IMR-90 (cell line): Measurements from ENCODE around the gene DENND1B. TPM values are rescaled to one million over a fixed set of nuclear protein-coding genes. Genes with fewer than 3 reads are reported as not detected.

Source experiments
- ATAC-seq: fragments of 200-7000 bp; cut with Tn5 transposase; 2 replicates; pipeline ENCODE4 v1.9.1; 2020; ENCODE audit warnings: low read depth, mild to moderate bottlenecking, moderate library complexity
- BruUV-seq: library from RNA; stranded (reverse); fragments of 400-500 nt; replicated peaks from 2 replicates; lab custom pipeline; 2021; lab: Mats Ljungman, UMichigan
- CTCF ChIA-PET: fragments of 300-600 bp; formaldehyde crosslinking; extraction: SDS; loops from one replicate; lab custom pipeline; 2021; ENCODE audit warnings: antibody characterized with exemption; lab: Yijun Ruan, JAX
- POLR2A ChIA-PET: fragments of 300-600 bp; sonication (Branson Sonifier 250); formaldehyde crosslinking; loops from one replicate; lab custom pipeline; 2022; ENCODE audit warnings: antibody characterized with exemption; ENCODE audit not compliant: unreplicated experiment; lab: Charles Lee
- DNase-seq: peaks from one replicate; pipeline ENCODE4 v3.0.0; 2013
- H2AFZ ChIP-seq: replicated peaks from 2 replicates; pipeline ENCODE3; 2013; ENCODE audit warnings: low read length, mild to moderate bottlenecking; ENCODE audit not compliant: poor library complexity
- H2AK5ac ChIP-seq: 2 replicates; pipeline ENCODE4 v1.6.1; 2013; ENCODE audit warnings: low read depth, low read length, inconsistent platforms
- H2AK9ac ChIP-seq: replicated peaks from 2 replicates; pipeline ENCODE3; 2013; ENCODE audit warnings: mild to moderate bottlenecking, low read depth, low read length, moderate library complexity; ENCODE audit not compliant: poor library complexity
- H2BK120ac ChIP-seq: 2 replicates; pipeline ENCODE4 v1.6.1; 2013; ENCODE audit warnings: low read depth, low read length, inconsistent platforms
- H2BK15ac ChIP-seq: 3 replicates; pipeline ENCODE4 v1.6.1; 2013; ENCODE audit warnings: low read depth, low read length, inconsistent platforms
- H2BK20ac ChIP-seq: 2 replicates; pipeline ENCODE4 v1.6.1; 2013; ENCODE audit warnings: low read depth, mild to moderate bottlenecking, inconsistent platforms, low read length, moderate library complexity
- H2BK5ac ChIP-seq: 2 replicates; pipeline ENCODE4 v1.6.1; 2013; ENCODE audit warnings: mild to moderate bottlenecking, low read depth, low read length, inconsistent platforms; ENCODE audit not compliant: poor library complexity, severe bottlenecking
- H3K14ac ChIP-seq: replicated peaks from 2 replicates; pipeline ENCODE4 v1.6.1; 2013; ENCODE audit warnings: low read depth, low read length, inconsistent platforms
- H3K18ac ChIP-seq: 2 replicates; pipeline ENCODE4 v1.6.1; 2013; ENCODE audit warnings: low read depth, low read length, control low read depth
- H3K23ac ChIP-seq: 2 replicates; pipeline ENCODE4 v1.6.1; 2013; ENCODE audit warnings: low read depth, low read length, inconsistent platforms
- H3K27ac ChIP-seq: 2 replicates; pipeline ENCODE4 v1.5.1; 2013; ENCODE audit warnings: mild to moderate bottlenecking, control low read depth, low read length; ENCODE audit not compliant: insufficient read depth
- H3K27me3 ChIP-seq: 2 replicates; pipeline ENCODE4 v1.6.1; 2013; ENCODE audit warnings: low read length; ENCODE audit not compliant: control insufficient read depth, insufficient read depth
- H3K36me3 ChIP-seq: 2 replicates; pipeline ENCODE4 v1.6.1; 2013; ENCODE audit warnings: low read length, mixed read lengths; ENCODE audit not compliant: control insufficient read depth, insufficient read depth
- H3K4ac ChIP-seq: 2 replicates; pipeline ENCODE4 v1.6.1; 2013; ENCODE audit warnings: low read depth, low read length, inconsistent platforms
- H3K4me1 ChIP-seq: 2 replicates; pipeline ENCODE4 v1.6.1; 2013; ENCODE audit warnings: low read length, mixed read lengths; ENCODE audit not compliant: control insufficient read depth, insufficient read depth
- H3K4me2 ChIP-seq: 2 replicates; pipeline ENCODE4 v1.6.1; 2013; ENCODE audit warnings: low read depth, mild to moderate bottlenecking, control low read depth, low read length, moderate library complexity
- H3K4me3 ChIP-seq: 2 replicates; pipeline ENCODE4 v1.5.1; 2013; ENCODE audit warnings: low read depth, mild to moderate bottlenecking, control low read depth, low read length, moderate library complexity; ENCODE audit not compliant: insufficient read depth
- H3K56ac ChIP-seq: 2 replicates; pipeline ENCODE4 v1.6.1; 2013; ENCODE audit warnings: low read length, inconsistent platforms; ENCODE audit not compliant: insufficient read depth; ENCODE audit errors: extremely low read depth
- H3K79me1 ChIP-seq, 2 experiments: 2 replicates each; pipeline ENCODE4 v1.6.1; 2013; ENCODE audit warnings: low read length in 2 of 2, inconsistent platforms in 1 of 2, low read depth in 1 of 2
- H3K9ac ChIP-seq: 2 replicates; pipeline ENCODE4 v1.6.1; 2013; ENCODE audit warnings: low read depth, low read length, control low read depth
- H3K9me1 ChIP-seq: 2 replicates; pipeline ENCODE4 v1.6.1; 2013; ENCODE audit warnings: low read length, inconsistent platforms; ENCODE audit not compliant: insufficient read depth
- H3K9me3 ChIP-seq: 2 replicates; pipeline ENCODE4 v1.6.1; 2013; ENCODE audit warnings: low read length; ENCODE audit not compliant: control insufficient read depth, insufficient read depth
- H4K20me1 ChIP-seq: 2 replicates; pipeline ENCODE4 v1.6.1; 2013; ENCODE audit warnings: low read length, inconsistent platforms; ENCODE audit not compliant: insufficient read depth
- H4K5ac ChIP-seq: 2 replicates; pipeline ENCODE4 v1.6.1; 2013; ENCODE audit warnings: mild to moderate bottlenecking, low read depth, low read length, control low read depth
- H4K8ac ChIP-seq, 2 experiments: 2 replicates each; pipeline ENCODE4 v1.6.1; 2013; ENCODE audit warnings: low read depth in 2 of 2, low read length in 2 of 2, control low read depth in 1 of 2, inconsistent platforms in 1 of 2
- H4K91ac ChIP-seq: 2 replicates; pipeline ENCODE4 v1.6.1; 2013; ENCODE audit warnings: low read depth, low read length, inconsistent platforms; ENCODE audit not compliant: insufficient read depth
- BHLHE40 ChIP-seq: fragments of 150-350 bp; IDR thresholded peaks from 2 replicates; pipeline ENCODE4 v1.6.1; 2016; ENCODE audit warnings: mild to moderate bottlenecking, low read depth, low read length
- CEBPB ChIP-seq: IDR thresholded peaks from 2 replicates; pipeline ENCODE4 v1.6.1; 2012; ENCODE audit warnings: low read depth, low read length, improper control_type of control experiment
- CHD1 ChIP-seq: IDR thresholded peaks from 2 replicates; pipeline ENCODE4 v1.6.1; 2012; ENCODE audit warnings: low read depth, low read length, improper control_type of control experiment
- POLR2A ChIP-seq: IDR thresholded peaks from 2 replicates; pipeline ENCODE4 v1.6.1; 2012; ENCODE audit warnings: mild to moderate bottlenecking, low read depth, low read length
- RAD21 ChIP-seq: IDR thresholded peaks from 2 replicates; pipeline ENCODE4 v1.6.1; 2012; ENCODE audit warnings: low read length, improper control_type of control experiment
- RFX5 ChIP-seq: IDR thresholded peaks from 2 replicates; pipeline ENCODE4 v1.8.0; 2012; ENCODE audit warnings: low read depth, mild to moderate bottlenecking, low read length, moderate library complexity
- SMC3 ChIP-seq: fragments of 150-350 bp; IDR thresholded peaks from 2 replicates; pipeline ENCODE4 v1.6.1; 2016; ENCODE audit warnings: low read depth, mild to moderate bottlenecking, antibody characterized with exemption, low read length, moderate library complexity
- WGBS, 2 experiments: methylation state at CpG; one replicate each; pipeline versions ENCODE4 v1.1.5 to v1.1.7; 2013; ENCODE audit warnings: missing lambda C conversion rate in 2 of 2; ENCODE audit not compliant: insufficient read length in 1 of 2; ENCODE audit errors: extremely low coverage in 2 of 2; 5-methylcytosine and 5-hydroxymethylcytosine counted together
- dilution Hi-C: fragments of 300-500 bp; cut with HindIII; formaldehyde crosslinking; loops from one replicate; pipeline ENCODE4 v1.14.3; 2018; ENCODE audit warnings: low sequenced_read_pairs; ENCODE audit not compliant: unreplicated experiment
- in situ Hi-C: fragments of 300-500 bp; cut with MboI; formaldehyde crosslinking; loops from 3 replicates; pipeline ENCODE4 v1.14.3; 2019; ENCODE audit warnings: low sequenced_read_pairs, inconsistent platforms, mixed read lengths
- intact Hi-C: fragments of 100-400 bp; cut with micrococcal nuclease; formaldehyde crosslinking; loops from 2 replicates; pipeline ENCODE4 v1.10.0; 2022
- polyA plus RNA-seq, 3 experiments: library from polyadenylated mRNA; depleted of rRNA; stranded (reverse); fragments of >200 nt; gene quantifications; 2 replicates each; pipeline ENCODE4 v1.2.3, GENCODE V29; 2012; ENCODE audit warnings: low replicate concordance in 1 of 3
- total RNA-seq: library from RNA; depleted of rRNA; stranded (reverse); fragments of >200 nt; gene quantifications from 2 replicates; pipeline ENCODE4 v1.2.3, GENCODE V29; 2012

The DENND1B gene
- total and polyA plus RNA-seq, 2 of the 4 experiments (the other 2 are of a cell fraction) = 4.0 to 24.2 TPM

DNA sequence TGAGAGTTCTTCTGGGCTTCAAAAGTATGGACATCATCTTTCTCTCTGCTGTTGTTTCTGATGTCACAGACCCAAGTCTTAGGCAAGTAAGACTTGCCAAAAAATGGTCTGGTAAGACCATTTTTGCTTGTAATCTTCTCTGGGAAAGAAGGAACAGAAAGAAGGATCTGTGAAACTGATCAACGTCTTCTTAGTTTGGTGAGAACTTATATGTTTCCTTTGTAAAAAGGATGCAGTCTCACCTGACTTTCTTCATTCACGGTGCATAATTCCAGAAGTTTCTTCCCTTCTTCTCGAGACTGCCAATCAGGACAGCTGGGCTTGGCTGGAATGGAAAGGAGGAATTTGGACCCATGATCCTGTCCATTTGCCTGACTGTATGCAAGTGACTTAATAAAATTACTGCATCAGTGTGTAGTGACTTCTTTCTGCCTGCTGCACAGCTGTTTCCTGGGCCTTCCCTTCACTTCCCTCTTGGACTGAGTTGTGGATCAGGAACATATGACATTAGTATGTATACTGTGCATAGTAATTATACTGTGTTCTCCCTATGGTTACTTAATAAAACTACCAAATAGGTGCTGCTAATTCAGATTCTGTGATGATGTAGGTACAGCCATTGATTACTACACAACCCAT is 7.6 kb upstream of the DENND1B start:
- Histone ChIP-seq H3K56ac (peak overlapping the region; percentile 83), H2AFZ (no peak overlapping the region), H2BK5ac (peak overlapping the region; percentile 74), H3K36me3 (no peaks in the 10 kb centered on the region), H2AK9ac (no peak overlapping the region), H2BK20ac (peak overlapping the region; percentile 88), H3K14ac (peak overlapping the region; percentile 47), H3K4ac (peak overlapping the region; percentile 94), H3K18ac (peak overlapping the region; percentile 80), H3K4me1 (peaks cover 18% of the 10 kb centered on the region), H3K9me1 (peaks cover 13% of the 10 kb centered on the region), H3K27ac (peak overlapping the region; percentile 85; the same call in 1 of the 2 replicates), H4K91ac (peak overlapping the region; percentile 92), H4K8ac (peak overlapping the region; percentile 51 to 52; a peak in 3 of 4 replicates), H3K9me3 (no peaks in the 10 kb centered on the region), H3K79me1 (0 out of 4 replicates have a peak, but pooled peaks cover 0 to 3% of the 10 kb centered on the region in 2 experiments), H3K27me3 (no peaks in the 10 kb centered on the region), H4K5ac (peak overlapping the region; percentile 39), H4K20me1 (no peaks in the 10 kb centered on the region), H2BK120ac (peak overlapping the region; percentile 94), H3K4me3 (no peak overlapping the region), H3K9ac (peak overlapping the region; percentile 35; the same call in 1 of the 2 replicates), H2BK15ac (peak overlapping the region; percentile 86; the same call in 2 of the 3 replicates), H3K23ac (peak overlapping the region; percentile 55), H2AK5ac (peak overlapping the region; percentile 81; the same call in 1 of the 2 replicates), H3K4me2 (peak overlapping the region; percentile 54; the same call in 1 of the 2 replicates)
- 0 out of 2 replicates have a peak, but pooled peaks have one; percentile 2 for ATAC-seq
- in situ Hi-C loops (no loop called here), intact Hi-C loops (loop anchor here (2.0 to 5.0 kb wide), 2 partner anchors 86 to 119 kb away; partner anchors contain the start of gene C1orf53), dilution Hi-C loops (no loop called here)
- no CpG with 5 or more reads among the region's 3 CpGs for WGBS, 2 experiments
- CTCF ChIA-PET = interaction anchor here (1.0 kb wide), 1 partner anchor 86 kb away, joined by 3 read pairs; no protein-coding TSS in a partner anchor
- no peak for DNase-seq
- no TSS peak for BruUV-seq
- no peak for TF ChIP-seq SMC3
- no peak for TF ChIP-seq CEBPB
- TF ChIP-seq BHLHE40 = no peak
- TF ChIP-seq RAD21 = no peak
- no peak for TF ChIP-seq POLR2A
- TF ChIP-seq CHD1 = no peak
- TF ChIP-seq RFX5 = no peak
- POLR2A ChIA-PET = no interaction called here
